ENCODE data around the gene AFAP1L2.

- TF ChIP-seq CTCF (conservative IDR thresholded peaks at IDR 0.05; ENCODE audit: low read length) (no peak), EZH2phosphoT487 (IDR thresholded peaks at IDR 0.05; ENCODE audit: borderline replicate concordance, low read depth, low read length) (no peak)
These were observed 153.6 kb downstream of the AFAP1L2 start for GRCh38 chr10:114250716-114251115.
